Erythroblast (primary cell): Measurements from ENCODE around the gene CTNNA2.

Experiments used
- GATA1 ChIP-seq: IDR thresholded peaks from 2 replicates; pipeline ENCODE4 v1.6.1; 2011; ENCODE audit warnings: low read depth, mild to moderate bottlenecking, control low read depth, low read length, moderate library complexity
- POLR2A ChIP-seq: IDR thresholded peaks from 2 replicates; pipeline ENCODE4 v1.6.1; 2011; ENCODE audit warnings: mild to moderate bottlenecking, low read length

- TF ChIP-seq POLR2A (no peak), GATA1 (no peak)
Observed at GRCh38 chr2:79711098-79711497, 198.2 kb downstream of the CTNNA2 start.
